OCI-M2 (cell line): ENCODE results near the gene MPI.
"Not testable (repeated sequence)": the region's sequence is repeated elsewhere in the genome, so short reads cannot be mapped to it uniquely, and the experiment has no call there.

Experiments
- DNase-seq: peaks from one replicate; lab custom pipeline; 2025; ENCODE audit not compliant: unreplicated experiment; lab: John Stamatoyannopoulos, UW

MPI gene

DNA sequence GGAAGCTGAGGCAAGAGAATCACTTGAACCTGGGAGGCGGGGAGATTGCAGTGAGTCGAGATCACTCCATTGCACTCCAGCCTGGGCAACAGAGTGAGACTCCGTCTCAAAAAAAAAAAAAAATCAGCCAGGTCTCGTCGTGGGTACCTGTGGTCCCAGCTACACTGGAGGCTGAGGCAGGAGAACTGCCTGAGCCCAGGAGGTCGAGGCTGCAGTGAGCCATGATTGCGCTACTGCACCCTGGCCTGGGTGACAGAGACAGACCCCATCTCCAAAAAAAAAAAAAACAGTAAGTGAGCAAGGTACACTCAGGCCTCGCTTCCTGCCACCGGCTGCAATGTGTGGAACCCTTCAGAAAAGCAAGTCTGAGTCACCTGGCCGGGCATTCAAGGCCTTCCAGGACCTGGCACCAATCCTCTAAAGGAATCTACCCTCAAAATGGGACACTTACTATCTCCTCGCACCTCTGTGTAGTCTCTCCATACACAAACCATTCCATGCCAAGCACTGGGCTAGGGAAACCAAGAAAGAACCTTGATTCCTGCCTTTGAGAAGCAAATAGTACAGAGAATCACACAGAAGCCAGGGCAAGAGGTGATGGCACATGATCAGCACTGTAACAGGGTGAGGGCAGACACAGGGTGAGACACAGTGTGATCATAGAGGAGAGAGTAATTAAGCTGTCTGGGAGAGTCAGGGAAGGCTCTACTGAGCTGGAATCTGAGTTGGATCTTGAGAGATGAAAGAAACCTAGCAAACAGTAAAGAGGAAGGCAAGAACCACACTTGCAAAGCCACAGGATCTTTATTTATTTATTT, 26.4 kb upstream of the MPI start:
- DNase-seq: no peak

DNA sequence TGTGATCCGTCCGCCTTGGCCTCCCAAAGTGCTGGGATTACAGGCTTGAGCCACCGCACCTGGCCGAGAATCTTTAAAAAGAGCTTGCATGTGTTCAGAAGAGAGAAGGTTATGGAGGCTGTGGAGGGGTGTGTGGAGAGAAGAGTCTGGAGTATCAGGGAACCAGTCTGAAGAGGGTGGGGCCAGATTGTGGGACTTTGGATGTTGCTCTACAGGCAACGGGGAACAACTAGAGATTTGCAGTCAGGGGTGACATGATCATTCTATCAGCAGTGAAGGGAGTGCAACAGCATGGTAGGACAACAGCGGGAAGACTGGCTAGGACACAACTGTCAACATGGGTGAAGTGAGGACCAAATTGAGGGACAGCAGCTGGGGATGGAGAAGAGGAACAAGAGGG, 25.5 kb upstream of the MPI start:
- no peak for DNase-seq

- DNase-seq: no peak
Observed at GRCh38 chr15:74865316-74865715, 24.5 kb upstream of the MPI start.

- DNase-seq: no peak
Observed at GRCh38 chr15:74866090-74866489, 23.8 kb upstream of the MPI start.

- no peak for DNase-seq
Observed at GRCh38 chr15:74867466-74868038, 22.3 kb upstream of the MPI start.

DNA sequence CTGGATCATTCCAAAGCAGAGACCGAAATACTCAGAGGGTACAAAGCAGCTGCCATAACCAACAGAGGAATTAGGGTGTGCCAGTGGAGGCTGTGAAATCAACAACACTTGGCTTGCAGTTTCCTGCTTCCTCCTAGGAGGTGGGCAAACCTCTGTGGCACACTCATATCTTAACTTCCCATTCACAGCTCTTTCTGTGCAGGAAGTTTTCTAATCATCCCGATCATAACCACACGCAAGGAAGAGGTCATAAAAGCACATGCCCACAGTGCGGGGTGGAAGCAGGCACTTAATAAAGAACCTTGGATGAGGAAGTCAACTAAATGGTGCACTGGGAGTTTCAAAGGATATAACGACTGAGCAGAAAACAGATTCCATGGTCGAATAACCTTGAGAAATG, 21.8 kb upstream of the MPI start:
- DNase-seq: no peak

DNA sequence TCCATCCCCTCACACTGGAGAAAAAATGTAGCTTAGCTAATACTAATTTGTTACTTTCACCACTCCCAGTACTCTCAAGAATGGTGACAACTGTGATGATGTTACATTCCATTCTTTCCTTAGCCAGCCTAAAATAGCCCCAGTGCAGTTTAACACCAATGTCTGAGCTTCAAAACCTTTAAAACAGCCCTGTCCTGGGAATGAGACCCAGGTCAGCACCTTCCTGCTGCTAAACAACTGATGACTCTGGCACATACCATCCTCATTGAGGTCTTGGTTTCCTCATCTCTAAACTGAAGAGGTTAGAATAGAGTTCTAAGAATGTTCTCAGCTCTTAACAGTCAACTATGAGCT, 20.5 kb upstream of the MPI start:
- DNase-seq: no peak

DNA sequence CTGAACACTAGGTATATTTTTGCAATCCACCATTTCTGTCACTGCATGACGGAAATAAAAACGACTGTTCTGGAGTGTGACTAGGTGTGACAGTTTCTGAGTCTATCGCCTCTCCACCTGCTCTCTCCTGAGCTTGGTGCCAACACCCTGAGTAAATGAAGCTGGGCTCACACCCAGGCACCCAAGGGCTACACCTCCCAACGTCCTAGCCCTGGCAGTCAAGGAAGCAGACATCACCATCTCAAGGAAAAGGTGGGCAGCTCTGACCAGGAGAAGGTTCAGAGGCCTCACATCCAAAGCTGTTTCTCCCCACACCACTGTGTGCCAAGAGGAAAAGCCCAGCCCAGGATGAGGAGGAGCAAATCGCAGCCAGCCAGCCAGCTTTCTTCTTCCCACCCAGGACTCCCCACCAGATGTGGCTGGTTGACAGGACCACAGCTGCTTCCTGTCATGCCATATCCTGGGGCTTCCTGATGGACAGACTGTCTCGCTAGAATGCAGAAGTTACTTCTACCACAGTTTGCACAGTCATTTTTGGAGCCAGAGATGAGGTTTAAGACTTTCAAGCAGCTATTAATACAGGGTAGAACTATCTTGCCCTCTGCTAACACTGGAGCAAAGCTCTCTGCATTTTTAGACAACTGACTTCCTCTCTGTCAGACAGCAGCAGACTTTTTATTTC, 20.0 kb upstream of the MPI start:
- DNase-seq: peak; percentile 45

GRCh38 chr15:74870436-74871215, 19.2 kb upstream of the MPI start:
- DNase-seq: no peak

GRCh38 chr15:74872702-74873035, 17.2 kb upstream of the MPI start:
- no peak for DNase-seq

- peak; percentile 58 for DNase-seq
Observed at GRCh38 chr15:74873036-74873755, 16.6 kb upstream of the MPI start, which contains the start of gene SCAMP2. TSS of gene SCAMP2 (minus strand) at chr15:74873365. CDS start at chr15:74873255, 110 bp downstream.

GRCh38 chr15:74873756-74874424, 16.0 kb upstream of the MPI start:
- DNase-seq: no peak

DNA sequence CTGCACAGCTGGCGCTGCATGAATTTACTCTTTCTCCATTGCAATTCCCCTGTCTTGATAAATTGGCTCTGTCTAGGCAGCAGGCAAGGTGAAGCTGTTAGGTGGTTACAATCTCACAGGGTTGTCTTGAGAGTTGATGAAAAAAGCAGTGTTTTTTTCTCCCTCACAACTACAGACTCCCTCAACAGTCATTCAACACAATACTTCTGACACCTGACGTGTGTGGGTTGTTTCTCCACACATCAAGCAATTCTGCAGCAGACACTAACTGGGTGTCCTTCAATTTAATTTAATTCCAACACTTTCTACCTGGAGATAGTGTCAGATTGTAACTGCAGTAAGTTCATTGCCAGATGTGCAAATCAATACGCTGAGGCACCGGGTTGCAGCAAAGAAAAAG, 11.6 kb upstream of the MPI start:
- no peak for DNase-seq

DNA sequence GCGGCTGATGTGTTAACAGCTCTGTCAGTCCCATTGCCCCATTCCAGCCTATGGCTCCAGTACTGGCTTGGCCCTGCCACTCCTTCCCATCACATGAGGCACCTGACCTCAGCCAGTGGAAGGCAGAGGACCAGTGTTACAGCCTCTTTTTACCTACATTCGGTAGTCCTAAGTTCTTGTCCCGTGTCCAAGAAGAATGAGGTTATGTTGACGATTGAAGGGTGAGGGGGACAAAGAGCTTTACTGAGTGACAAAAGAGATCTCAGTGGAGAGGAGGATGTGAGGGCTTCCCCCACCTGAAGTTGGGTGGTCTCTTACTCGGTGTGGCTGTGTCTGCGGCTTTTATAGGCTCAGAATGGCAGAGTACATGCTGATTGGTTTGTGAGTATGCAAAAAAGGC, 7.3 kb upstream of the MPI start:
- DNase-seq: no peak

DNA sequence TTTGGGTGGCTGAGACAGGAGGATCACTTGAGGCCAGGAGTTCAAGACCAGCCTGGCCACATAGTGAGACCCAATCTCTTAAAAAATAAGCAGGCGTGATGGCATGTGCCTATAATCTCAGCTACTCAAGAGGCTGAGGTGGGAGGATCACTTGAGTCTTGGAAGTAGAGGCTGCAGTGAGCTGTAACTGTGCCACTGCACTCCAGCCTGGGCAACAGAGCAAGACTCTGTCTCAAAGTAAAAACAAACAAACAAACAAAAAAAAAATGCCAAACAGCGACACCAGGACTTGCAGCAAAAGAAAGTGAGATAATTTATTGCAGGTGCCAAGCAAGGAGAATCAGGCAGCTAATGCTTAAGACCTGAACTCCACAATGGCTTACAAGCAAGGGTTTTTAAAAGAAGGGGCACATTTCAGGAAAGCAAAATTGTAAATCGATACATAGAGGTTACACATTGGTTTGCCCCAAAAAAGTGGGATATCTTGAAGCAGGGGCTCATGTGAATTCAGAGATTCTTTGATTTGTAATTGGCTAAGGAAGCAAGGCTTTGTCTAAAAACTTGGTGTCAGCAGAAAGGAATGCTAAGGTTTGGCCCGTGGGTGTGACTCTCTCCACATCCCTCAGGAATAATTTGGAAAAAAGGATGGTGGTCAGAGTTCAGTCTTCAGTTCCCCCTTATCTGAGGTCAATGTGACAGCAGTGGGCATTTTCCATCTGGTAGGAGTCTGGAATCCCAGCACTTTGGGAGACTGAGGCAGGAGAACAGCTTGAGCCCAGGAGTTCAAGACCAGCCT, 5.2 kb upstream of the MPI start:
- DNase-seq: no peak

DNA sequence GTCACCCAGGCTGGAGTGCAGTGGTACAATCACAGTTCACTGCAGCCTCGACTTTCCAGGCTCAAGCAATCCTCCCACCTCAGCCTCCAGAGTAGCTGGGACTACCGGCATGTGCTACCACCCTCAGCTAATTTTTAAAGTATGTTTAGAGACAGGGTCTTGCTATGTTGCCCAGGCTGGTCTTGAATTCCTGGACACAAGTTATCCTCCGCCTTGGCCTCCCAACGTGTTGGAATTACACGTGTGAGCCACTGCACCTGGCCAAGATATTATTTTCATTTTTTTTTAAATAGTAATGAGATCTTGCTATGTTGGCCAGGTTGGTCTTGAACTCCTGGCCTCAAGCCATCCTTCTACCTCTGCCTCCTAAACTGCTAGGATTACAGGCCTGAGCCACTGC, 4.4 kb upstream of the MPI start:
- DNase-seq: no peak

GRCh38 chr15:74887537-74888193, 2.2 kb upstream of the MPI start:
- not testable (repeated sequence) for DNase-seq

DNA sequence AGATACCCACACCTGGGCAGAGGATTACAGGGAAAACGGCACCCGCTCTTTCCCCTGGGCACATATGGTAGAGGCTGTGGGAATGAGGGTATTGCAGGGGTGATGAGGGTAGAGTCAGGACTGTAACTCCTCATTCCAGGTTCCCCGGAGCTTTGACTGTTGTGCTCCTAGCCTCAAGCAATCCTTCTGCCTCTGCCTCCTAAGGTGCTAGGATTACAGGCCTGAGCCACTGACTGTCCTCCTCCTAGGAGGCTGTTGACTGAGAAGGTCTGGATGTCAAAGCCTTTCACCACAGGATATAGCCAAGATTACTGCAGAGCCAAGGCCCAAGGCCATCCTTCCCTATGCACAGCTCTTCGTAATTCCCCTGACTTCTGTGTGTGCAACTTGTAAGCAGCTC, 1.1 kb upstream of the MPI start:
- no peak for DNase-seq

DNA sequence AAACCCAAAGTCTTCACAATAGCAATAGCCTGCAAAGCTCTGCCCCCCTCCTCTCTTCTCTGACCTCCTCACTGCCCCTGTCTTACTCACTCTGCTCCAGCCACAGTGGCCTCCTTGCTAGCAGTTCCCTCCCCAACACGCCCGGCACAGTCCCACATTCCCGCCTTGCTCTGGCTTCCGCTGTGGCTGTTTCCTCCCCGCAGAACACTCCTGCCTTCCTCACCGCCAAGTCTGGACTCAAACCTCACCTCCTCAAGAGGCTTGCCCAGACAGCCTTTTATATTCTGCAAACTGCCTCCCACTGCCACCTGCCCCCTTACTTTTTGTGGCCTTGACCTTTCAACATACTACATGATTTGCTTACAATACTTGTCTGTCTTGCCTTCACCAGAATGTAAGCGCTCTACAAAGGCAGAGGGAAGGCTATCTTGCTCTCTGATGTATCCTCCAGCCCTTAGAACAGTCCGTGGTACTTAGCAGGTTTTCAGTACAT, 406 bp upstream of the MPI start:
- DNase-seq: no peak
